ENCODE results near the gene PPM1B.
"Not testable (repeated sequence)": the region's sequence is repeated elsewhere in the genome, so short reads cannot be mapped to it uniquely, and the experiment has no call there.

Gene PPM1B

DNA sequence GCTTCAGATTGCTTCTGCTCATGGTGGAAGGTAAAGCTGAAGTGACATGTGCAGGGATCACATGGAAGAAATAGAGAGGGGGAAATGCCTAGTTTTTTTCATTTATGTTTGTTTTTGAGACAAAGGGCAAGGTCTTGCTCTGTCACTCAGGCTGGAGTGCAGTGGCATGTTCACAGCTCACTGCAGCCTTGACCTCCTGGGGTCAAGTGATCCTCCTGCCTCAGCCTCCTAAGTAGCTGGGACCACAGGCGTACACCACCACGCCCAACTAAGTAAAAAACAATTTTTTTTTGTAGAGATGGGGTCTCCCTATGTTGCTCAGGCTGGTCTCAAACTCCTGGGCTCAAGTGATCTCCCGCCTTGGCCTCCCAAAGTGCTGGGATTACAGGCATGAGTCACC lies 87.0 kb downstream of the PPM1B start:
- not testable (repeated sequence) for DNase-seq (ENCODE audit: low read depth)

DNA sequence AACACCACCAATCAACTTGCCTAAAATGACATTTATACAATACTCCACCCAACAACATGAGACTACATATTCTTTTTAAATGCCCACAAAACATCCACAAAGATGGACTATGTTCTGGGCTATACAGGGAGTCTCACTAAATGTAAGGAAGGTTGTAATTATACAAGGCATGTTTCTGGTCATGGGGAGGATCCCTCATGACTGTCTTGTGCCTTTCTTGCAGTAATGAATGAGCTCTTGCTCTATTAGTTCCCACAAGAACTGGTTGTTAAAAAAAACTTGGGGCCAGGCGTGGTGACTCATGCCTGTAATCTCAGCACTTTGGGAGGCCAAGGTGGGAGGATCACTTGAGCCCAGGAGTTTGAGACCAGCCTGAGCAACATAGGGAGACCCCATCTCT lies 89.1 kb downstream of the PPM1B start:
- DNase-seq (ENCODE audit: low read depth): not testable (repeated sequence)

DNA sequence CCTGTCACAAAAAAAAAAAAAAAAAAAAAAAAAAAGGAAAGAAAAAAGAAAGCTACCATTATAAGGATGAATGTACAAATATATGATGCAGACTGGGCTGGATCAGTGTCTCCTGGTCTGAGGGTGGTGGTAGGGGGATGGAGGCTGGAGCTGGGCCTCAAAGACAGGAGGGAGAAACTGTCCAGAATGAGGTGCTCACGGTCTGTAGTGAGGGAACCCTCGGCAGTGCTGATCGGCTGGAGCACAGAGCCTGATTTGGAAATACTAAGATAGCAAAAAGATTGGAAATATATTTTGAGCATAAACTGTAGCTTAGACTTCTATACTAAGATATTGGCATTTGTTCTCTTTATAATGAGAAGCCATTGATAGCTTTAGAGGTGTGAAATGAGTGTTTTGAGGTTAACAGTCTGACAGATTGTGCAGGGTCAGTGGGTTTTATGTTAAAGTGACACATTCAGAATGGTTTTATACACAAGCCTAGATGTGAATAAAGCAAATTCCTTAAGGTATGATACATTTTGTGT lies 98.7 kb downstream of the PPM1B start:
- no peak for DNase-seq (ENCODE audit: low read depth)

DNA sequence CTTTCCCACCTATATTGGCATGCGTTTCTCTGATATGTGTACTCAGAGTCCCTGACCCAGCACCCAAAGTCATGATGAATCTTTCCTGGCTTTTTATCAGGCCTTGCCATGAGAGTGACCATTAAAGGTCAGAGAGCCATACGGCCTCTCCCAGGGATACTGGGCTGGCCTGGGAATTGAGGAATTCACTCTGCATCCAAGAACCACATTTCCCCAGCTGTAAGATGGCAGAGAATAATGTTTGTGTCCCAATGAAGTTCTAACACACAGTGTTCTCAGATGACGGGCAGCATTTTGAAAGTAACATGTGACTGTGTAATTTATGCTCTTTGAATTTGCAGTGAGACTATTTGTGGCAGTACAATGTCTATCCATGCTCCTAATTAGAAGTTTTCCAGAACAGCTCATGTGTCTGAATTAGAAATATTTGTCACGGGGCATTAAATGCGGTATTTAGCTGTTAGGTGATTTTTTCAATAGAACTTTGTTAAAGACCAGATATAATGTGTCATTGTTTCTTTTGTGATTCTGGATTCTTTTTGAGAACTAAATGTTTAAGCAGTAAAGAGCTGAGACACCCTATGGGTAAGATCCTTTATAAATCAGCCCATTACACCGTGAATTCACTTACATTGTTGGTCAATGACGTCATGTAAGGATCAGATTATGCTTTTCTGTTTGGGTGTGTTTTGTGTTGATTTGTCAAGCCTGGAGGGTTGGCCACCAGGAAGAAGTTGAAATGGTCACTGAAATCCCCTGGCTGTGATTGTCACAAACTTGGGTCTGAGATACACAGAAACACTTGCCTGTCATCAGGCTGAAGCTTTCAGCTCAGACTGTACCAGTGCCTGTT lies 99.3 kb downstream of the PPM1B start:
- no peak for DNase-seq (ENCODE audit: low read depth)

DNA sequence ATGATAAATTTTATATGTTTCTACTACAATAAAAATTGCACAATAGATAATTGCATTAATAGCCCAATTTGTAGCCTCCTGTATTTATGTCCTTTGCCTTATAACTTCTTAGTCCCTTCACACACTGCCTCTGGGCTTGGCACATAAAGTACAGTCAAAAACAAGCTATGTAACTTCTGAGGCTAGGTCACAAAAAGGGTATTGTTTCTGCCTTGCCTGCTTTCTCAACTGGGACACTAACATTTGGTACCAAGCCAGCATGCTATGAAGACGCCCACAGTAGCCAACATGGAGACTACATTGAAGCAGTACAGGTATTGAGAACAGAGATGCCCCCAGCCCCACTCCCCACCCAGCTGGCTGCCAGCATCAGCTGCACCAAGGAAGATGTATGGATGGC lies 101.2 kb downstream of the PPM1B start:
- DNase-seq (ENCODE audit: low read depth): no peak

DNA sequence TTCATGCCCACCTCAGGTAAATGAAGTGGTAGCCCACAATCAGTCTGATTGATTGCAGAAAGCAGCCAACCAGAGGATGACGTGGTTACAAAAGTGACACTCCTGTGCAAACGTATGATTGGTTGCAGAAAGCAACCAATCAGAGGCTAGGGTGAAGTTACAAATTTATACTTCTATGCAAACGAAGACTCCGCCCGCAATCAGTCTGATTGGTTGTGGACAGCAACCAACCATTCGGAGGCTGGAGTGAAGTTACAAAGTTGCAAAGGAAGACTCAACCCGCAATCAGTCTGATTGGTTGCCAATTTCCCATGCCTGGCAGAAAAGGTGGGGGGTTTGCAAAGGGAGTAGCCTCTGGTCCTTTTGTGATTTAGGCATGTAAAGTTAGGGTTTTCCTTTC lies 102.6 kb downstream of the PPM1B start:
- no peak for DNase-seq (ENCODE audit: low read depth)

DNA sequence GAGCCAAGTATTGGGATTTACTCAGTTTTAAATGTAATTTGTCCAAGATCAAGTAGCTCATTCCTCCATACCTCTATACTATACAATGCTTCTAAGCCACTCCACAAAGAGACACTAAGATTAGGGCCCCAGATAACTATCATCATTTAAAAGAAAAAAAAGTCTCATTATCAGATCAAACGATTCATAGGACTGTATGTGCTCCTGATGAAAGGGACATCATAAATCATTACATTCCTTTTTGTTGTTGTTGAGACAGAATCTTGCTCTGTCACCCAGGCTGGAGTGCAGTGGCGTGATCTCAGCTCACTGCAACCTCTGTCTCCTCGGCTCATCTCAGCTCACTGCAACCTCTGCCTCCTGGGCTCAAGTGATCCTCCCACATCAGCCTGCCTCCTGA lies 104.4 kb downstream of the PPM1B start:
- DNase-seq (ENCODE audit: low read depth): no peak

DNA sequence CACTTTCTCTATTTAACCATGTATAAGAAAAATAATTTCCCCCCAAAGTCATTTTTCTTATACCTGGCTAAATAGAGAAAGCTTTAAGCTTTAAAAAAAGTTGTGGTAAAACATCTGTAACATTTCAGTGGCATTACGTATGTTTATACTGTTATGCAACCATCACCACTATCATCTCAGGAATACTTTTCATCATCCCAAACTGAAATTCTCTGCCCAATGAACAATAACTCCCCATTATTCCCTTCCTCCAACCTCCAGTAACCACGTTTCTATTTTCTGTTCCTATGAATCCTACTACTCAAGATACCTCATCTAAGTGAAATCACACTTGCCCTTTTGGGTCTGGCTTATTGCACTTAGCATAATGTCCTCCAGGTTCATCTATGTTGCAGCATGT lies 104.9 kb downstream of the PPM1B start:
- no peak for DNase-seq (ENCODE audit: low read depth)

DNA sequence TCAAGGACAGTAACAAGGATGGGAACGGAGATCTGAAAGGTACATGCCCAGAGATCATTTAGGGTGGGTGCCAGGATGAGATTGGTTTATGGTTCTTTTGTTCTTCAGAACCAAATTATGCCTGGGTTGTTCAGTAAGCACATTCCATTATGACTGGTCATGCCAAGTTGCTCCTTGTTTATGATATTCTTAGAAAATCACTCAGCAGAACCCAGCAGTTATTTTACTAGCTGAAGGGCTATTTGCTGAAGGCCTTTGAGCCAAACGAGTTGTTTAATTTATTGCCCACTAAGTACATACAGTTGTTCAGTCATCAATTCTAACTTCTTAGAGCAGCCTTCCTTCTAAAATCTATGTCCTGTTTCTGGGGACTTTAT lies 107.2 kb downstream of the PPM1B start:
- DNase-seq (ENCODE audit: low read depth): no peak

DNA sequence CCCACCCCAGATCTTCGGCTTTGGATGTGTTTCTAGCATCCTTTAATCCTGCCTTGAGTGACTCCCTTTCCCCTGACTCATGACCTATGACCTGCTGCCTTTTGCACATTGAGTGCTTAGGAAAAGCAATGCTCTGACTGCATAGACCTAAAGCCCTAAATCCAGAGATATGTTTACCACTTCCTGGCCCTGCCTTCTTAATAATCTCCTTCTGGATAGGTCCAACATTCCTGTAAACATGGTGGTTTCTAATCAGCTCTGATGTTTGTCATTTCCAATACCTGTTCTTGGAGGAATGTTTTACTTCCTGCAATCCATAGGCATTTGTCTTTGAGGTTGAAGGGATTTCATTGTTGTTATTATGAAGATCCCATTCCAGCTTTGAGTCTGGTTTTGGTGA lies 108.9 kb downstream of the PPM1B start:
- no peak for DNase-seq (ENCODE audit: low read depth)

DNA sequence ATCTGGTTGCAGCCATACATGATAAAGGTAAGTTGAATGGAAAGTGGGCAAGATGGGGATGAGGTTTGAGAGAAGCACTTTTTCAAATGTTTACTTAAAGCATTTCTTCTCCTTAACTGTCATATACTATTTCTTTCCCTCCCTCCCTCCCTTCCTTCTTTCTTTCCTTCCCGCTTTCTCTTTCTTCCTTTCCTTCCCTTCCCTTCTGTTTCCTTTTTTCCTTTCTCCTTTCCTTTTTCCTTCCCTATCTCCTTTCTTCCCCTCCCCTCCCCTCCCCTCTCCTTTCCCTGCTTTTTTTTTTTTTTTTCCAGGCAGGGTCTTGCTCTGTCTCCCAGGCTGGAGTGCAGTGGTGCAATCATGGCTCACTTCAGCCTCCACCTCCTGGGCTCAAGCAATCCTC lies 112.2 kb downstream of the PPM1B start:
- no peak for DNase-seq (ENCODE audit: low read depth)
